ENCODE results near the gene MLLT1.

MLLT1 gene

GRCh38 chr19:6278740-6279619 lies 795 bp downstream of the MLLT1 start:
- Histone ChIP-seq H3K4me3 (peak overlapping the region; percentile 82), H3K27ac (no peak overlapping the region), H3K9ac (ENCODE audit: insufficient read length) (peak overlapping the region; percentile 88), H3K9me3 (ENCODE audit: low read depth, low read length) (no peaks in the 10 kb centered on the region), H3K36me3 (ENCODE audit: insufficient read depth, low read length) (peaks cover 12% of the 10 kb centered on the region; the same call in 1 of the 2 replicates)
- TF ChIP-seq POLR2AphosphoS5 (IDR thresholded peaks at IDR 0.05; ENCODE audit: borderline replicate concordance, low read depth, low read length) (no peak), EZH2 (IDR thresholded peaks at IDR 0.05) (no peak), FOXP2 (optimal IDR thresholded peaks at IDR 0.05; ENCODE audit: control extremely low read depth, extremely low read length, insufficient read depth) (no peak)
- DNase-seq (ENCODE audit: low read depth, low spot score): no peak

DNA sequence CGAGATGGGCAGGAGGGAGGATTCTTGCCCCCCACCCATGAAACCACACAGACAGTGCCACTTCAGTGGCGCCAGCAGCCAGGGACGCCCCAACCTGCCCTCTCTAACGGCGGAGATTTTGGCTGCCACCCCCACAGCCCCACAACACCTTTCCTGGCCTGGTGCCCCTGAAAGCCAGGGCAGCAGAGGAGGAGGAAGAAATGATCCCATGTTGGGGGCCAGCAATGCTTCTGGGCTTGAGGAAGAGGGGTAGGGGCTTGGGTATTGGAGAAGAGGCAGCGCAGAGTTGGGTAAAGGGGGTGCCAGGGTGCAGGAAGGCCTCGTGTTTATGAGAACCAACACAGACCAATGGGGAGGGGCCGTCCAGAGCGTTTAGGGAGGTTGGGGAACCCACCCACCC lies 1.7 kb downstream of the MLLT1 start:
- Histone ChIP-seq H3K27ac (no peak overlapping the region), H3K9me3 (ENCODE audit: low read depth, low read length) (no peaks in the 10 kb centered on the region), H3K4me3 (peak overlapping the region; percentile 82), H3K36me3 (ENCODE audit: insufficient read depth, low read length) (peaks cover 12% of the 10 kb centered on the region; the same call in 1 of the 2 replicates), H3K9ac (ENCODE audit: insufficient read length) (peak overlapping the region; percentile 88)
- TF ChIP-seq EZH2 (IDR thresholded peaks at IDR 0.05): no peak
- no peak for TF ChIP-seq FOXP2 (optimal IDR thresholded peaks at IDR 0.05; ENCODE audit: control extremely low read depth, extremely low read length, insufficient read depth)
- TF ChIP-seq POLR2AphosphoS5 (IDR thresholded peaks at IDR 0.05; ENCODE audit: borderline replicate concordance, low read depth, low read length): no peak
- DNase-seq (ENCODE audit: low read depth, low spot score): no peak

- no peak for DNase-seq (ENCODE audit: low read depth, low spot score)
- TF ChIP-seq POLR2AphosphoS5 (IDR thresholded peaks at IDR 0.05; ENCODE audit: borderline replicate concordance, low read depth, low read length) (no peak), FOXP2 (optimal IDR thresholded peaks at IDR 0.05; ENCODE audit: control extremely low read depth, extremely low read length, insufficient read depth) (no peak), EZH2 (IDR thresholded peaks at IDR 0.05) (no peak)
- Histone ChIP-seq H3K9me3 (ENCODE audit: low read depth, low read length) (no peaks in the 10 kb centered on the region), H3K4me3 (no peak overlapping the region), H3K36me3 (ENCODE audit: insufficient read depth, low read length) (peaks cover 12% of the 10 kb centered on the region; the same call in 1 of the 2 replicates), H3K9ac (ENCODE audit: insufficient read length) (no peak overlapping the region), H3K27ac (no peak overlapping the region)
Observed at GRCh38 chr19:6276447-6276846, 3.3 kb downstream of the MLLT1 start.

- TF ChIP-seq EZH2 (IDR thresholded peaks at IDR 0.05): no peak
- TF ChIP-seq FOXP2 (optimal IDR thresholded peaks at IDR 0.05; ENCODE audit: control extremely low read depth, extremely low read length, insufficient read depth): no peak
- no peak for TF ChIP-seq POLR2AphosphoS5 (IDR thresholded peaks at IDR 0.05; ENCODE audit: borderline replicate concordance, low read depth, low read length)
- no peak overlapping the region for H3K27ac ChIP-seq
Observed at GRCh38 chr19:6275170-6275744, 4.5 kb downstream of the MLLT1 start.

DNA sequence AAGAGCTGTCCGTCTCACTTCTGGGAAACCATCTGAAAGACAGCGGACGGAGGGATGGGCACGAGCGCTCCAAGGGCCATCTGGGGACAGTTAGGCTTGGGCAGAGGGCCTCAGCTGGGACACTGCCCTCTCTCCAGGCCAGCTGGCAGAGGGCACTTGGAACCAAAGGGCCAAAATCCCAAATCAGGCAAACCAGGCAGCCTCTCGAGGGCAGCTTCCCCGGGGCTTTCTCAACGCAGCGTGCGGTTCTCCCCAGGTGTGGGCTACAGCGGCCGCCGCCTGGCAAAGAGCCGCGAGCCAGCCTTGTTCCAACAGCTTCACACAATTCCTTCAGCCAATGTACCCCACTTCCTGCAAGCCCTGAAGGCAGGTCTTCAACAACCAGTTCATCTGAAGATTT lies 5.0 kb downstream of the MLLT1 start:
- DNase-seq (ENCODE audit: low read depth, low spot score): no peak
- Histone ChIP-seq H3K36me3 (ENCODE audit: insufficient read depth, low read length) (peaks cover 21% of the 10 kb centered on the region; the same call in 1 of the 2 replicates), H3K27ac (no peak overlapping the region), H3K9ac (ENCODE audit: insufficient read length) (no peak overlapping the region), H3K9me3 (ENCODE audit: low read depth, low read length) (no peaks in the 10 kb centered on the region), H3K4me3 (no peak overlapping the region)
- no peak for TF ChIP-seq EZH2 (IDR thresholded peaks at IDR 0.05)
- TF ChIP-seq POLR2AphosphoS5 (IDR thresholded peaks at IDR 0.05; ENCODE audit: borderline replicate concordance, low read depth, low read length): no peak
- TF ChIP-seq FOXP2 (optimal IDR thresholded peaks at IDR 0.05; ENCODE audit: control extremely low read depth, extremely low read length, insufficient read depth): no peak

More at GRCh38 chr19:6275170-6275744, 4.5 kb downstream of the MLLT1 start:
- Histone ChIP-seq H3K9ac (ENCODE audit: insufficient read length) (no peak overlapping the region), H3K9me3 (ENCODE audit: low read depth, low read length) (no peaks in the 10 kb centered on the region), H3K4me3 (no peak overlapping the region), H3K36me3 (ENCODE audit: insufficient read depth, low read length) (peaks cover 16% of the 10 kb centered on the region; the same call in 1 of the 2 replicates)
- no peak for DNase-seq (ENCODE audit: low read depth, low spot score)

- TF ChIP-seq EZH2 (IDR thresholded peaks at IDR 0.05) (no peak), FOXP2 (optimal IDR thresholded peaks at IDR 0.05; ENCODE audit: control extremely low read depth, extremely low read length, insufficient read depth) (no peak), POLR2AphosphoS5 (IDR thresholded peaks at IDR 0.05; ENCODE audit: borderline replicate concordance, low read depth, low read length) (no peak)
- DNase-seq (ENCODE audit: low read depth, low spot score): no peak
- no peak overlapping the region for H3K9ac ChIP-seq (ENCODE audit: insufficient read length)
- H3K4me3 ChIP-seq: no peak overlapping the region
- no peak overlapping the region for H3K27ac ChIP-seq
- no peaks in the 10 kb centered on the region for H3K9me3 ChIP-seq (ENCODE audit: low read depth, low read length)
- H3K36me3 ChIP-seq (ENCODE audit: insufficient read depth, low read length): peaks cover 27% of the 10 kb centered on the region; the same call in 1 of the 2 replicates
Observed at GRCh38 chr19:6273701-6274601, 5.8 kb downstream of the MLLT1 start.

DNA sequence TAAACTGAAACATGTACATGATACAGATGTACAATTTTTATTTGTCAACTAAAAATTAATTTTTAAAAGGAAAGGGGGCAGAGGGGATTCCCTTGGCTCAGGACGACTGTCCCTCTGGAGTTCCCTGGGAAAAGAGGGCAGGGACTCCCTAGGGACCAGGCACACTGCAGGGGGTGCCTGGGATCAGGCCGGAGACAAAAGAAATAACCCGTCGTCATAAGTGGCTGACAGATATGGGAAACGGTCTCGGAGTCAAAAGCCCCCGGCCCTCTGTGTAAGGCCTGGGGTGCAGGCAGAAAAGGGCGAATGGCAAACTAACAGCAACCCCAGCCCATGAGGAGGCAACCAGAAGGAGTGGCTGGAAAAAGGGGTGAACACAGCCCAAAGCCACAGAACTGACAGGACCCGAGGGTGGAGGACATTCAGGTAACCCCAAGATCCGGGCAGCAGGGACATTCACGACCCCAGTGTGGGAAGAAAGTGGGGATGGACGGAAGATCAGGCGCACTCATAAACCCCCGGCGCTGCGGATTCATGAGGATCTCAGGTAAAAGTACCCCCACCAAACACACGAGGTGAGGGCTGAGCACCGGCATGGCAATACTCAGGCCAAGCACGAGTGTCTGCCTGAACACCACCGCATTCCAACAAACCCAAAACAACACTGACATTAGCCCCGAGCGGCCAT lies 6.7 kb downstream of the MLLT1 start:
- Histone ChIP-seq H3K36me3 (ENCODE audit: insufficient read depth, low read length) (peaks cover 30% of the 10 kb centered on the region; the same call in 1 of the 2 replicates), H3K9me3 (ENCODE audit: low read depth, low read length) (no peaks in the 10 kb centered on the region), H3K9ac (ENCODE audit: insufficient read length) (no peak overlapping the region), H3K4me3 (no peak overlapping the region), H3K27ac (no peak overlapping the region)
- DNase-seq (ENCODE audit: low read depth, low spot score): no peak
- TF ChIP-seq POLR2AphosphoS5 (IDR thresholded peaks at IDR 0.05; ENCODE audit: borderline replicate concordance, low read depth, low read length) (no peak), EZH2 (IDR thresholded peaks at IDR 0.05) (no peak), FOXP2 (optimal IDR thresholded peaks at IDR 0.05; ENCODE audit: control extremely low read depth, extremely low read length, insufficient read depth) (no peak)

All from SK-N-MC (cell line).